Large intestine (tissue), 3 donors: Measurements from ENCODE around the gene XRCC5. TPM values are rescaled to one million over a fixed set of nuclear protein-coding genes. Genes with fewer than 3 reads are reported as not detected.

Experiments used
- DNase-seq, 2 donors: peaks; one replicate each; pipeline versions ENCODE4 v3.0.0 to v3.0.0-alpha.2; 2013
- H3K27ac ChIP-seq: one replicate; pipeline ENCODE4 v1.5.1; 2013; ENCODE audit warnings: low read length
- H3K27me3 ChIP-seq: 2 replicates; pipeline ENCODE4 v1.6.1; 2013; ENCODE audit warnings: low read length; ENCODE audit not compliant: control insufficient read depth, insufficient read depth
- H3K36me3 ChIP-seq: 2 replicates; pipeline ENCODE4 v1.6.1; 2013; ENCODE audit warnings: low read length; ENCODE audit not compliant: control insufficient read depth, insufficient read depth
- H3K4me1 ChIP-seq: one replicate; pipeline ENCODE4 v1.6.1; 2013; ENCODE audit warnings: low read length; ENCODE audit not compliant: control insufficient read depth, insufficient read depth
- H3K4me3 ChIP-seq: one replicate; pipeline ENCODE4 v1.5.1; 2013; ENCODE audit warnings: low read length
- H3K9me3 ChIP-seq: one replicate; pipeline ENCODE4 v1.6.1; 2013; ENCODE audit warnings: mild to moderate bottlenecking, low read depth, low read length, moderate library complexity; ENCODE audit not compliant: control insufficient read depth
- WGBS: methylation state at CpG from one replicate; pipeline ENCODE4 v1.1.5; 2013; ENCODE audit warnings: low lambda C conversion rate; ENCODE audit not compliant: insufficient coverage; 5-methylcytosine and 5-hydroxymethylcytosine counted together
- polyA plus RNA-seq: library from polyadenylated mRNA; unstranded; fragments of 120-200 nt; gene quantifications from one replicate; pipeline ENCODE4 v1.2.1, GENCODE V29; 2013

XRCC5 gene
- polyA plus RNA-seq, 1 donor = 192 TPM

GRCh38 chr2:216083464-216084281, 25.5 kb upstream of the XRCC5 start:
- H3K9me3 ChIP-seq = no peaks in the 10 kb centered on the region
- no peaks in the 10 kb centered on the region for H3K27me3 ChIP-seq
- 80% methylated on average over 1 of the region's 11 CpGs for WGBS
- no peak overlapping the region for H3K4me3 ChIP-seq
- H3K36me3 ChIP-seq = no peaks in the 10 kb centered on the region
- H3K27ac ChIP-seq = no peak overlapping the region
- DNase-seq = peak in 1 of 2 donors; percentile 14
- peaks cover 10% of the 10 kb centered on the region for H3K4me1 ChIP-seq

- no peak for DNase-seq
- 77% methylated on average over 3 of the region's 3 CpGs for whole genome bisulfite sequencing
These were observed 24.6 kb upstream of the XRCC5 start for GRCh38 chr2:216084547-216084946.

GRCh38 chr2:216086207-216086893, 22.8 kb upstream of the XRCC5 start:
- DNase-seq = peak in 1 of 2 donors; percentile 58

More at GRCh38 chr2:216084547-216084946, 24.6 kb upstream of the XRCC5 start:
- Histone ChIP-seq H3K4me3 (no peak overlapping the region), H3K4me1 (peaks cover 10% of the 10 kb centered on the region), H3K27ac (no peak overlapping the region), H3K36me3 (no peaks in the 10 kb centered on the region), H3K9me3 (no peaks in the 10 kb centered on the region), H3K27me3 (no peaks in the 10 kb centered on the region)

GRCh38 chr2:216090369-216090786, 18.8 kb upstream of the XRCC5 start:
- peaks cover 30% of the 10 kb centered on the region for H3K4me1 ChIP-seq
- DNase-seq = peak in 1 of 2 donors; percentile 39
- no CpG with 5 or more reads among the region's 1 CpG for WGBS

More at GRCh38 chr2:216086207-216086893, 22.8 kb upstream of the XRCC5 start:
- Histone ChIP-seq H3K27me3 (no peaks in the 10 kb centered on the region), H3K36me3 (no peaks in the 10 kb centered on the region), H3K27ac (peak overlapping the region; percentile 60), H3K4me3 (no peak overlapping the region), H3K4me1 (peaks cover 19% of the 10 kb centered on the region), H3K9me3 (no peaks in the 10 kb centered on the region)
- WGBS = no CpG with 5 or more reads among the region's 2 CpGs

GRCh38 chr2:216092646-216093045, 16.5 kb upstream of the XRCC5 start:
- no CpG with 5 or more reads among the region's 2 CpGs for WGBS
- H3K4me3 ChIP-seq = no peak overlapping the region
- H3K9me3 ChIP-seq = no peaks in the 10 kb centered on the region

More at GRCh38 chr2:216090369-216090786, 18.8 kb upstream of the XRCC5 start:
- Histone ChIP-seq H3K4me3 (no peak overlapping the region), H3K9me3 (no peaks in the 10 kb centered on the region), H3K27me3 (no peaks in the 10 kb centered on the region), H3K27ac (no peak overlapping the region), H3K36me3 (no peaks in the 10 kb centered on the region)

GRCh38 chr2:216094701-216095100, 14.4 kb upstream of the XRCC5 start:
- no CpG with 5 or more reads among the region's 3 CpGs for WGBS
- Histone ChIP-seq H3K27me3 (no peaks in the 10 kb centered on the region), H3K4me1 (peaks cover 32% of the 10 kb centered on the region), H3K4me3 (no peak overlapping the region), H3K27ac (no peak overlapping the region), H3K36me3 (no peaks in the 10 kb centered on the region), H3K9me3 (no peaks in the 10 kb centered on the region)
- no peak for DNase-seq

More at GRCh38 chr2:216092646-216093045, 16.5 kb upstream of the XRCC5 start:
- DNase-seq = peak in 1 of 2 donors; percentile 72
- Histone ChIP-seq H3K27me3 (no peaks in the 10 kb centered on the region), H3K4me1 (peaks cover 25% of the 10 kb centered on the region), H3K27ac (peak overlapping the region; percentile 44), H3K36me3 (no peaks in the 10 kb centered on the region)

- Histone ChIP-seq H3K4me1 (peaks cover 9% of the 10 kb centered on the region), H3K36me3 (peaks cover 3% of the 10 kb centered on the region), H3K27me3 (no peaks in the 10 kb centered on the region), H3K9me3 (no peaks in the 10 kb centered on the region), H3K4me3 (no peak overlapping the region), H3K27ac (no peak overlapping the region)
- 69% methylated on average over 2 of the region's 9 CpGs for WGBS
- peak in 1 of 2 donors; percentile 71 for DNase-seq
These were observed 10.5 kb upstream of the XRCC5 start for GRCh38 chr2:216098421-216099334.

- 100% methylated on average over 1 of the region's 4 CpGs for WGBS
These were observed 8.0 kb upstream of the XRCC5 start for GRCh38 chr2:216101109-216101508.

GRCh38 chr2:216103213-216103612, 5.9 kb upstream of the XRCC5 start:
- Histone ChIP-seq H3K27me3 (no peaks in the 10 kb centered on the region), H3K36me3 (peaks cover 3% of the 10 kb centered on the region), H3K4me1 (peaks cover 7% of the 10 kb centered on the region), H3K9me3 (no peaks in the 10 kb centered on the region), H3K4me3 (no peak overlapping the region), H3K27ac (no peak overlapping the region)
- DNase-seq = no peak
- no CpG with 5 or more reads among the region's 1 CpG for WGBS

More at GRCh38 chr2:216101109-216101508, 8.0 kb upstream of the XRCC5 start:
- peaks cover 9% of the 10 kb centered on the region for H3K4me1 ChIP-seq
- no peaks in the 10 kb centered on the region for H3K9me3 ChIP-seq
- H3K27me3 ChIP-seq = no peaks in the 10 kb centered on the region
- DNase-seq = no peak
- H3K27ac ChIP-seq = no peak overlapping the region
- peaks cover 3% of the 10 kb centered on the region for H3K36me3 ChIP-seq
- H3K4me3 ChIP-seq = no peak overlapping the region

GRCh38 chr2:216104691-216105090, 4.5 kb upstream of the XRCC5 start:
- H3K27me3 ChIP-seq = no peaks in the 10 kb centered on the region
- no peak overlapping the region for H3K4me3 ChIP-seq
- no peak for DNase-seq
- H3K36me3 ChIP-seq = peaks cover 3% of the 10 kb centered on the region
- no peaks in the 10 kb centered on the region for H3K9me3 ChIP-seq
- no CpG with 5 or more reads among the region's 3 CpGs for whole genome bisulfite sequencing
- H3K27ac ChIP-seq = no peak overlapping the region
- peaks cover 9% of the 10 kb centered on the region for H3K4me1 ChIP-seq
